WI38 (cell line): ENCODE measurements around the gene NRP1.

Experiments
- H3K4me3 ChIP-seq: 2 replicates; pipeline ENCODE4 v1.5.1; 2011; ENCODE audit warnings: low read depth, mild to moderate bottlenecking, control low read depth, low read length
- CTCF ChIP-seq: IDR thresholded peaks from 2 replicates; pipeline ENCODE4 v1.5.1; 2012; ENCODE audit warnings: low read depth, mild to moderate bottlenecking, control low read depth, low read length

The NRP1 gene

GRCh38 chr10:33193701-33194521 lies 140.6 kb downstream of the NRP1 start:
- no peak overlapping the region for H3K4me3 ChIP-seq
- TF ChIP-seq CTCF = no peak

- peak; percentile 74 for TF ChIP-seq CTCF
- no peak overlapping the region for H3K4me3 ChIP-seq
Observed at GRCh38 chr10:33193057-33193700, 141.3 kb downstream of the NRP1 start.

GRCh38 chr10:33192190-33192589 lies 142.3 kb downstream of the NRP1 start:
- H3K4me3 ChIP-seq = no peak overlapping the region
- no peak for TF ChIP-seq CTCF

- no peak for TF ChIP-seq CTCF
- no peak overlapping the region for H3K4me3 ChIP-seq
Observed at GRCh38 chr10:33190406-33190805, 144.1 kb downstream of the NRP1 start.

- no peak for TF ChIP-seq CTCF
- no peak overlapping the region for H3K4me3 ChIP-seq
Observed at GRCh38 chr10:33189808-33190207, 144.7 kb downstream of the NRP1 start.

GRCh38 chr10:33189363-33189762 lies 145.1 kb downstream of the NRP1 start:
- TF ChIP-seq CTCF = no peak

GRCh38 chr10:33187427-33187999 lies 147.0 kb downstream of the NRP1 start:
- no peak overlapping the region for H3K4me3 ChIP-seq
- no peak for TF ChIP-seq CTCF

More at GRCh38 chr10:33189363-33189762, 145.1 kb downstream of the NRP1 start:
- no peak overlapping the region for H3K4me3 ChIP-seq
